ENCODE results near the gene STING1. TPM values are rescaled to one million over a fixed set of nuclear protein-coding genes. Genes with fewer than 3 reads are reported as not detected.
"Not testable (repeated sequence)": the region's sequence is repeated elsewhere in the genome, so short reads cannot be mapped to it uniquely, and the experiment has no call there.

STING1 gene
- total and polyA plus RNA-seq, 11 donors, result 20.4 to 119 (median 53.8) TPM

GRCh38 chr5:139446956-139447779 is 35.4 kb downstream of the STING1 start:
- DNase-seq (no peak), ATAC-seq (no peak)
- Histone ChIP-seq H3K27me3 (no peaks in the 10 kb centered on the region), H3K4me3 (no peak overlapping the region), H3K9me3 (no peaks in the 10 kb centered on the region), H3K4me1 (peaks cover 0 to 11% (median 2%) of the 10 kb centered on the region in 12 donors), H3K27ac (no peak overlapping the region), H3K36me3 (peaks cover 0 to 34% (median 3%) of the 10 kb centered on the region in 9 donors)
- TF ChIP-seq CTCF (IDR thresholded peaks at IDR 0.05) (no peak), POLR2A (IDR thresholded peaks at IDR 0.05) (no peak)
- intact Hi-C loops (cut with DNase I), result no loop called here
- 82 to 87% (median 84%) methylated on average over 5 of the region's 5 CpGs for WGBS, 4 donors

- WGBS, 4 donors, result 47 to 53% (median 49%) methylated on average over 7 of the region's 7 CpGs
- ATAC-seq (peak in 3 of 4 donors; percentile 35 to 48 (median 38)), DNase-seq (no peak)
- intact Hi-C loops (cut with DNase I), result no loop called here
- peak overlapping the region in 1 of 12 donors; percentile 19 for H3K27ac ChIP-seq
- no peak for TF ChIP-seq CTCF (IDR thresholded peaks at IDR 0.05)
- TF ChIP-seq POLR2A (IDR thresholded peaks at IDR 0.05), result no peak
- H3K4me3 ChIP-seq, result no peak overlapping the region
- peaks cover 0 to 11% (median 2%) of the 10 kb centered on the region in 12 donors for H3K4me1 ChIP-seq
- no peaks in the 10 kb centered on the region for H3K27me3 ChIP-seq
- peaks cover 0 to 26% (median 0%) of the 10 kb centered on the region in 9 donors for H3K36me3 ChIP-seq
- H3K9me3 ChIP-seq, result no peaks in the 10 kb centered on the region
Observed at GRCh38 chr5:139445325-139446170, 37.0 kb downstream of the STING1 start.

GRCh38 chr5:139443831-139444453 is 38.6 kb downstream of the STING1 start:
- no peak overlapping the region for H3K4me3 ChIP-seq
- H3K36me3 ChIP-seq, result peaks cover 0 to 10% (median 0%) of the 10 kb centered on the region in 9 donors
- DNase-seq, result no peak
- H3K27ac ChIP-seq, result no peak overlapping the region
- H3K27me3 ChIP-seq, result no peaks in the 10 kb centered on the region
- no peak for ATAC-seq
- H3K4me1 ChIP-seq, result peaks cover 0 to 18% (median 9%) of the 10 kb centered on the region in 12 donors
- WGBS, 4 donors, result 66 to 78% (median 69%) methylated on average over 4 of the region's 4 CpGs
- no peaks in the 10 kb centered on the region for H3K9me3 ChIP-seq
- TF ChIP-seq POLR2A (IDR thresholded peaks at IDR 0.05), result no peak
- TF ChIP-seq CTCF (IDR thresholded peaks at IDR 0.05), result no peak
- intact Hi-C loops (cut with DNase I), result loop anchor here in 3 of 10 donors (5.0 kb wide), 2 partner anchors 38 to 68 kb away; partner anchors contain the start of gene STING1 (in 2 of the 3)

- Histone ChIP-seq H3K27ac (peak overlapping the region in 1 of 12 donors; percentile 94), H3K36me3 (peaks cover 0 to 21% (median 7%) of the 10 kb centered on the region in 9 donors), H3K4me1 (peaks cover 0 to 15% (median 13%) of the 10 kb centered on the region in 12 donors)
- H3K4me3 ChIP-seq, H3K9me3 ChIP-seq, DNase-seq, ATAC-seq, H3K27me3 ChIP-seq: not testable (repeated sequence)
- intact Hi-C loops (cut with DNase I), result loop anchor here in 3 of 10 donors (5.0 kb wide), 2 partner anchors 42 to 72 kb away; partner anchors contain the start of gene STING1 (in 2 of the 3)
- 95 to 98% (median 98%) methylated on average over 17 of the region's 17 CpGs for WGBS, 4 donors
Observed at GRCh38 chr5:139440416-139440815, 42.1 kb downstream of the STING1 start.

All from heart left ventricle (tissue), 16 donors.